Measurements from ENCODE around the gene TBX4.
"Not testable (repeated sequence)": the region's sequence is repeated elsewhere in the genome, so short reads cannot be mapped to it uniquely, and the experiment has no call there.

The TBX4 gene

GRCh38 chr17:61429274-61429673, 22.9 kb upstream of the TBX4 start:
- DNase-seq (ENCODE audit: low spot score), result no peak

GRCh38 chr17:61429831-61430230, 22.4 kb upstream of the TBX4 start:
- DNase-seq (ENCODE audit: low spot score), result not testable (repeated sequence)

GRCh38 chr17:61431594-61432311, 20.5 kb upstream of the TBX4 start:
- DNase-seq (ENCODE audit: low spot score), result no peak

- DNase-seq (ENCODE audit: low spot score), result no peak
These were observed 15.9 kb upstream of the TBX4 start for GRCh38 chr17:61436273-61436672.

- DNase-seq (ENCODE audit: low spot score), result no peak
These were observed 15.1 kb upstream of the TBX4 start for GRCh38 chr17:61436995-61437704.

GRCh38 chr17:61440697-61441096, 11.5 kb upstream of the TBX4 start:
- DNase-seq (ENCODE audit: low spot score), result no peak

- DNase-seq (ENCODE audit: low spot score), result not testable (repeated sequence)
These were observed 10.7 kb upstream of the TBX4 start for GRCh38 chr17:61441507-61441906.

- no peak for DNase-seq (ENCODE audit: low spot score)
These were observed 10.0 kb upstream of the TBX4 start for GRCh38 chr17:61442136-61442775.

GRCh38 chr17:61442878-61443474, 9.2 kb upstream of the TBX4 start:
- DNase-seq (ENCODE audit: low spot score), result no peak

- DNase-seq (ENCODE audit: low spot score), result no peak
These were observed 8.7 kb upstream of the TBX4 start for GRCh38 chr17:61443475-61443882.

- DNase-seq (ENCODE audit: low spot score), result no peak
These were observed 8.1 kb upstream of the TBX4 start for GRCh38 chr17:61444075-61444474.

- DNase-seq (ENCODE audit: low spot score), result no peak
These were observed 7.4 kb upstream of the TBX4 start for GRCh38 chr17:61444831-61445230.

GRCh38 chr17:61447358-61447757, 4.9 kb upstream of the TBX4 start:
- no peak for DNase-seq (ENCODE audit: low spot score)

- DNase-seq (ENCODE audit: low spot score), result no peak
These were observed 4.2 kb upstream of the TBX4 start for GRCh38 chr17:61448042-61448441.

GRCh38 chr17:61449140-61449539, 3.1 kb upstream of the TBX4 start:
- not testable (repeated sequence) for DNase-seq (ENCODE audit: low spot score)

GRCh38 chr17:61449707-61450640, 2.2 kb upstream of the TBX4 start:
- no peak for DNase-seq (ENCODE audit: low spot score)

- no peak for DNase-seq (ENCODE audit: low spot score)
These were observed 1.3 kb upstream of the TBX4 start for GRCh38 chr17:61450641-61451537.

- no peak for DNase-seq (ENCODE audit: low spot score)
These were observed 503 bp upstream of the TBX4 start for GRCh38 chr17:61451538-61452300.

GRCh38 chr17:61453566-61454380, 1.6 kb downstream of the TBX4 start:
- no peak for DNase-seq (ENCODE audit: low spot score)

All from hematopoietic multipotent progenitor cell treated with erythropoietin and hydrocortisone succinate and interleukin-3 and kit ligand, for 15 days (in vitro differentiated cells).